H1 (cell line): ENCODE data around the gene ULK3. TPM values are rescaled to one million over a fixed set of nuclear protein-coding genes. Genes with fewer than 3 reads are reported as not detected.

Source experiments
- CTCF ChIA-PET: fragments of 300-600 bp; sonication (Branson Sonifier 250); formaldehyde crosslinking; loops from one replicate; lab custom pipeline; 2021; ENCODE audit not compliant: partially characterized antibody; lab: Charles Lee
- POLR2A ChIA-PET: fragments of 300-600 bp; sonication (Branson Sonifier 250); formaldehyde crosslinking; loops from one replicate; lab custom pipeline; 2021; ENCODE audit warnings: inconsistent platforms; ENCODE audit not compliant: partially characterized antibody; lab: Charles Lee
- DNase-seq, 2 experiments: peaks; one replicate each; pipeline versions ENCODE4 v3.0.0 to v3.0.0-alpha.2; 2010 to 2022; ENCODE audit warnings: low spot score in 2 of 2, low read depth in 1 of 2, mixed read lengths in 1 of 2
- FAIRE-seq: peaks from 2 replicates; lab custom pipeline; 2011; peaks lifted over from hg19 to GRCh38; lab: Jason Lieb, UNC
- H2AFZ ChIP-seq: 2 replicates; pipeline ENCODE4 v1.8.1; 2012; ENCODE audit warnings: low read length, inconsistent platforms
- H2AK5ac ChIP-seq: 2 replicates; pipeline ENCODE4 v1.6.1; 2013; ENCODE audit warnings: low read depth, low read length
- H2BK120ac ChIP-seq: replicated peaks from 2 replicates; pipeline ENCODE3; 2013; ENCODE audit warnings: low read depth, low read length, inconsistent platforms
- H2BK12ac ChIP-seq: 2 replicates; pipeline ENCODE4 v1.6.1; 2013; ENCODE audit warnings: low read depth, low read length
- H2BK15ac ChIP-seq: 2 replicates; pipeline ENCODE4 v1.6.1; 2013; ENCODE audit warnings: low read length
- H2BK20ac ChIP-seq: 2 replicates; pipeline ENCODE4 v1.6.1; 2013; ENCODE audit warnings: low read length
- H2BK5ac ChIP-seq: 2 replicates; pipeline ENCODE4 v1.6.1; 2013; ENCODE audit warnings: low read depth, low read length
- H3K14ac ChIP-seq: 2 replicates; pipeline ENCODE4 v1.6.1; 2013; ENCODE audit warnings: inconsistent platforms; ENCODE audit not compliant: insufficient read length
- H3K18ac ChIP-seq: 2 replicates; pipeline ENCODE4 v1.6.1; 2013; ENCODE audit warnings: low read length; ENCODE audit errors: extremely low read depth
- H3K23ac ChIP-seq: 2 replicates; pipeline ENCODE4 v1.6.1; 2013; ENCODE audit warnings: inconsistent platforms; ENCODE audit not compliant: insufficient read length
- H3K23me2 ChIP-seq: 2 replicates; pipeline ENCODE4 v1.6.1; 2013; ENCODE audit warnings: low read depth, low read length
- H3K27ac ChIP-seq: 2 replicates; pipeline ENCODE4 v1.6.1; 2011; ENCODE audit warnings: low read depth, low read length, inconsistent platforms
- H3K27me3 ChIP-seq, 4 experiments: replicated peaks in 1 of 4; 1 replicate in 1 of 4; 2 replicates in 3 of 4; pipeline versions ENCODE4 v1.6.1 to v1.8.1; 2011 to 2013; ENCODE audit warnings: low read length in 3 of 4, mild to moderate bottlenecking in 3 of 4, inconsistent platforms in 2 of 4, mixed read lengths in 2 of 4, moderate library complexity in 1 of 4; ENCODE audit not compliant: control insufficient read depth in 3 of 4, insufficient read depth in 3 of 4; ENCODE audit errors: extremely low read depth in 1 of 4
- H3K36me3 ChIP-seq, 4 experiments: 2 replicates each; pipeline versions ENCODE4 v1.6.1 to v1.8.1; 2011 to 2013; ENCODE audit warnings: mild to moderate bottlenecking in 4 of 4, low read length in 3 of 4, moderate library complexity in 2 of 4, control low read depth in 1 of 4, inconsistent platforms in 1 of 4; ENCODE audit not compliant: insufficient read depth in 4 of 4, control insufficient read depth in 2 of 4
- H3K4ac ChIP-seq: replicated peaks from 2 replicates; pipeline ENCODE3; 2013; ENCODE audit warnings: low read length, low read depth, mixed read lengths, inconsistent platforms; ENCODE audit not compliant: insufficient read length
- H3K4me1 ChIP-seq, 4 experiments: replicated peaks in 1 of 4; 1 replicate in 1 of 4; 2 replicates in 3 of 4; pipeline versions ENCODE4 v1.6.1 to v1.8.1; 2011 to 2013; ENCODE audit warnings: low read length in 3 of 4, inconsistent platforms in 2 of 4, mixed read lengths in 1 of 4; ENCODE audit not compliant: insufficient read depth in 4 of 4, control insufficient read depth in 3 of 4
- H3K4me2 ChIP-seq, 2 experiments: 2 replicates each; pipeline versions ENCODE4 v1.6.1 to v1.8.1; 2011 to 2013; ENCODE audit warnings: low read depth in 2 of 2, low read length in 2 of 2, control low read depth in 1 of 2, inconsistent platforms in 1 of 2, mild to moderate bottlenecking in 1 of 2; ENCODE audit not compliant: insufficient read depth in 1 of 2
- H3K4me3 ChIP-seq, 4 experiments: fragments of 200-600, 300-600 bp in 1 of 4; sonication (generic), shearing (Covaris generic), sonication (Bioruptor Twin) in 1 of 4; 2 replicates each; pipeline versions ENCODE4 v1.5.1 to v1.8.1; 2011 to 2016; ENCODE audit warnings: low read length in 4 of 4, low read depth in 3 of 4, control low read depth in 2 of 4, inconsistent platforms in 2 of 4, mild to moderate bottlenecking in 2 of 4, mixed read lengths in 1 of 4, moderate library complexity in 1 of 4; ENCODE audit not compliant: insufficient read depth in 2 of 4; ENCODE audit errors: extremely low read depth in 1 of 4
- H3K56ac ChIP-seq: replicated peaks from 2 replicates; pipeline ENCODE3; 2013; ENCODE audit warnings: low read depth, mild to moderate bottlenecking, mixed read lengths, low read length, inconsistent platforms; ENCODE audit not compliant: insufficient read length
- H3K79me1 ChIP-seq: 2 replicates; pipeline ENCODE4 v1.6.1; 2013; ENCODE audit warnings: low read depth, low read length, control low read depth
- H3K79me2 ChIP-seq, 2 experiments: 2 replicates each; pipeline versions ENCODE4 v1.6.1 to v1.8.1; 2012 to 2013; ENCODE audit warnings: low read length in 2 of 2, mild to moderate bottlenecking in 2 of 2, inconsistent platforms in 1 of 2; ENCODE audit not compliant: insufficient read depth in 2 of 2, control insufficient read depth in 1 of 2
- H3K9ac ChIP-seq, 4 experiments: replicated peaks in 1 of 4; 1 replicate in 1 of 4; 2 replicates in 3 of 4; pipeline versions ENCODE4 v1.6.1 to v1.8.1; 2011 to 2013; ENCODE audit warnings: low read depth in 3 of 4, low read length in 3 of 4, control low read depth in 2 of 4, mild to moderate bottlenecking in 2 of 4, moderate library complexity in 2 of 4, inconsistent platforms in 1 of 4; ENCODE audit errors: extremely low read depth in 1 of 4
- H3K9me3 ChIP-seq, 2 experiments: 2 replicates each; pipeline versions ENCODE4 v1.6.1 to v1.8.1; 2012 to 2013; ENCODE audit warnings: mild to moderate bottlenecking in 2 of 2, moderate library complexity in 2 of 2, control low read depth in 1 of 2, inconsistent platforms in 1 of 2, low read depth in 1 of 2, low read length in 1 of 2, mixed read lengths in 1 of 2; ENCODE audit not compliant: insufficient read depth in 2 of 2
- H4K20me1 ChIP-seq, 2 experiments: replicated peaks in 1 of 2; 2 replicates each; pipeline versions ENCODE3 to v1.8.1; 2011 to 2013; ENCODE audit warnings: inconsistent platforms in 2 of 2, low read length in 2 of 2, mild to moderate bottlenecking in 1 of 2; ENCODE audit not compliant: insufficient read depth in 2 of 2, control insufficient read depth in 1 of 2
- H4K5ac ChIP-seq: 2 replicates; pipeline ENCODE4 v1.6.1; 2013; ENCODE audit warnings: low read length, low read depth, mixed read lengths, inconsistent platforms; ENCODE audit not compliant: insufficient read length
- H4K8ac ChIP-seq: 2 replicates; pipeline ENCODE4 v1.8.0; 2013; ENCODE audit warnings: mild to moderate bottlenecking, moderate library complexity, low read length, inconsistent platforms; ENCODE audit not compliant: insufficient read depth; ENCODE audit errors: extremely low read depth
- H4K91ac ChIP-seq: replicated peaks from 2 replicates; pipeline ENCODE3; 2013; ENCODE audit warnings: low read length, mixed read lengths, inconsistent platforms; ENCODE audit not compliant: insufficient read length
- CTBP2 ChIP-seq: IDR thresholded peaks from 2 replicates; pipeline ENCODE4 v1.7.0; 2011; ENCODE audit warnings: borderline replicate concordance, mild to moderate bottlenecking, moderate library complexity, mixed read lengths, low read length; ENCODE audit not compliant: insufficient read depth, insufficient read length
- EGR1 ChIP-seq: IDR thresholded peaks from 2 replicates; pipeline ENCODE4 v1.6.1; 2011; ENCODE audit warnings: low read depth, low read length, borderline replicate concordance
- EP300 ChIP-seq, 2 experiments: IDR thresholded peaks; 1 replicate in 1 of 2; 2 replicates in 1 of 2; pipeline ENCODE4 v1.6.1; 2011 to 2012; ENCODE audit warnings: low read depth in 2 of 2, low read length in 2 of 2, mild to moderate bottlenecking in 2 of 2, borderline replicate concordance in 1 of 2, inconsistent platforms in 1 of 2, moderate library complexity in 1 of 2
- HDAC2 ChIP-seq, 2 experiments: fragments of 300-600 bp in 1 of 2; sonication (generic) in 1 of 2; IDR thresholded peaks; 2 replicates each; pipeline ENCODE4 v1.6.1; 2011 to 2012; ENCODE audit warnings: low read depth in 2 of 2, low read length in 2 of 2, mild to moderate bottlenecking in 2 of 2, moderate library complexity in 2 of 2, borderline replicate concordance in 1 of 2, inconsistent platforms in 1 of 2
- JUN ChIP-seq: IDR thresholded peaks from 2 replicates; pipeline ENCODE4 v1.6.1; 2011; ENCODE audit warnings: low read depth, mild to moderate bottlenecking, improper control_type of control experiment, low read length
- KDM1A ChIP-seq: fragments of 200-600, 300-600 bp; sonication (generic); IDR thresholded peaks from 2 replicates; pipeline ENCODE4 v1.7.1; 2016; ENCODE audit warnings: mild to moderate bottlenecking, low read length, borderline replicate concordance
- RNF2 ChIP-seq: fragments of 200-900, 300-1000 bp; sonication (generic); IDR thresholded peaks from 2 replicates; pipeline ENCODE4 v1.7.1; 2016; ENCODE audit warnings: borderline replicate concordance, low read depth, mild to moderate bottlenecking, antibody characterized with exemption, low read length; ENCODE audit not compliant: poor library complexity, severe bottlenecking; ENCODE audit errors: missing control alignments
- SIN3A ChIP-seq, 2 experiments: IDR thresholded peaks in 1 of 2; conservative IDR thresholded peaks in 1 of 2; 2 replicates each; pipeline ENCODE4 v1.6.1; 2011 to 2012; ENCODE audit warnings: low read length in 2 of 2, improper control_type of control experiment in 1 of 2, low read depth in 1 of 2, mild to moderate bottlenecking in 1 of 2
- SUZ12 ChIP-seq: fragments of 200-600 bp; sonication (generic); IDR thresholded peaks from 2 replicates; pipeline ENCODE4 v1.6.1; 2012; ENCODE audit warnings: mild to moderate bottlenecking, inconsistent platforms, low read length, moderate library complexity, mixed read lengths
- WGBS, 2 experiments: shearing (Covaris generic) in 1 of 2; methylation state at CpG; one replicate each; pipeline versions ENCODE4 v1.1.6 to v1.1.7; 2013 to 2015; ENCODE audit warnings: low lambda C conversion rate in 2 of 2, mixed read lengths in 2 of 2, inconsistent platforms in 1 of 2, low coverage in 1 of 2, missing lambda C conversion rate in 1 of 2; ENCODE audit not compliant: insufficient replicate concordance in 2 of 2, insufficient coverage in 1 of 2, insufficient read length in 1 of 2; ENCODE audit errors: extremely low coverage in 1 of 2, missing lambda C conversion rate in 1 of 2; 5-methylcytosine and 5-hydroxymethylcytosine counted together
- polyA plus RNA-seq, 7 experiments: library from polyadenylated mRNA; depleted of rRNA in 3 of 7; stranded (reverse) in 5 of 7; unstranded in 2 of 7; fragments of >200 nt in 5 of 7; fragments of 200-250 nt in 2 of 7; gene quantifications; 1 replicate in 5 of 7; 2 replicates in 1 of 7; 4 replicates in 1 of 7; pipeline versions ENCODE4 v1.2.1 to v1.2.3, GENCODE V29; 2011 to 2013; ENCODE audit warnings: missing spikeins in 2 of 7, mixed read lengths in 2 of 7
- total RNA-seq: library from RNA; stranded (reverse); fragmentation: NEBNext Ultra II Directional; extraction: Animal tissue kit (Norgen Biotek cat#: 25700); gene quantifications from 2 replicates; pipeline ENCODE4 v1.2.1, GENCODE V29; 2021
- TF ChIP-seq, protein P1 (sequence below): IDR thresholded peaks from 2 replicates; pipeline ENCODE4 v1.6.1; 2012; ENCODE audit warnings: inconsistent platforms
- TF ChIP-seq, protein P2 (sequence below): IDR thresholded peaks from 2 replicates; pipeline ENCODE4 v1.6.1; 2012; ENCODE audit warnings: inconsistent platforms

Gene ULK3
- total and polyA plus RNA-seq, 2 of the 8 experiments (the other 6 are each of a cell fraction or from before 2014, with no cell fraction given), result 27.1 to 34.4 TPM

DNA sequence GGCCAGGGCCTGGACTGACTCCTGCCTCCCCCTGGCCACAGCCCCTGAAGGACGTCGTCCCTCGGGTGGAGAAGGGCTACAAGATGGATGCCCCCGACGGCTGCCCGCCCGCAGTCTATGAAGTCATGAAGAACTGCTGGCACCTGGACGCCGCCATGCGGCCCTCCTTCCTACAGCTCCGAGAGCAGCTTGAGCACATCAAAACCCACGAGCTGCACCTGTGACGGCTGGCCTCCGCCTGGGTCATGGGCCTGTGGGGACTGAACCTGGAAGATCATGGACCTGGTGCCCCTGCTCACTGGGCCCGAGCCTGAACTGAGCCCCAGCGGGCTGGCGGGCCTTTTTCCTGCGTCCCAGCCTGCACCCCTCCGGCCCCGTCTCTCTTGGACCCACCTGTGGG is 40.7 kb downstream of the ULK3 start:
- 86% methylated on average over 18 of the region's 20 CpGs; no CpG with 5 or more reads in 1 of the 2 experiments for WGBS, 2 experiments
- Histone ChIP-seq H3K36me3 (peaks cover 0 to 14% (median 0%) of the 10 kb centered on the region in 4 experiments; a peak in 1 of 8 replicates), H4K20me1 (peaks cover 2 to 14% of the 10 kb centered on the region in 2 experiments), H3K23me2 (no peaks in the 10 kb centered on the region), H3K4ac (no peak overlapping the region), H4K91ac (no peak overlapping the region), H2BK15ac (no peak overlapping the region), H3K4me2 (no peak overlapping the region), H2BK12ac (no peak overlapping the region), H3K23ac (no peak overlapping the region), H3K4me1 (peaks cover 0 to 5% (median 2%) of the 10 kb centered on the region in 4 experiments; a peak in 3 of 7 replicates), H3K18ac (no peak overlapping the region), H4K8ac (no peak overlapping the region), H2AFZ (no peak overlapping the region), H3K79me1 (no peaks in the 10 kb centered on the region), H3K27me3 (no peaks in the 10 kb centered on the region), H2BK5ac (no peak overlapping the region), H3K4me3 (no peak overlapping the region), H3K27ac (no peak overlapping the region), H3K14ac (no peak overlapping the region), H4K5ac (no peak overlapping the region), H3K79me2 (no peaks in the 10 kb centered on the region), H3K9ac (no peak overlapping the region), H2BK20ac (no peak overlapping the region), H2BK120ac (no peak overlapping the region), H3K9me3 (no peaks in the 10 kb centered on the region), H2AK5ac (no peak overlapping the region), H3K56ac (no peak overlapping the region)
- FAIRE-seq (no peak), DNase-seq (no peak)
- CTCF ChIA-PET, result interaction anchor here (0.9 to 17.1 kb wide), 4 partner anchors 9 to 148 kb away, joined by 3 to 543 read pairs (median 3); partner anchors contain the start of gene CSK
- POLR2A ChIA-PET, result no interaction called here
- no peak for TF ChIP-seq EGR1
- TF ChIP-seq KDM1A, result no peak
- no peak for TF ChIP-seq HDAC2 (IDR thresholded peaks at IDR 0.05; ENCODE audit: borderline replicate concordance in 1 of 2, low read depth in 2 of 2, low read length in 2 of 2)
- TF ChIP-seq, protein P1, sequence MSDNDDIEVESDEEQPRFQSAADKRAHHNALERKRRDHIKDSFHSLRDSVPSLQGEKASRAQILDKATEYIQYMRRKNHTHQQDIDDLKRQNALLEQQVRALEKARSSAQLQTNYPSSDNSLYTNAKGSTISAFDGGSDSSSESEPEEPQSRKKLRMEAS, result no peak
- no peak for TF ChIP-seq SIN3A (conservative IDR thresholded peaks at IDR 0.05 in 1 of 2, IDR thresholded peaks at IDR 0.05 in 1 of 2; ENCODE audit: low read depth in 1 of 2, low read length in 2 of 2)
- no peak for TF ChIP-seq EP300 (IDR thresholded peaks at IDR 0.05; ENCODE audit: borderline replicate concordance in 1 of 2, low read depth in 2 of 2, low read length in 2 of 2)
- TF ChIP-seq RNF2, result no peak
- no peak for TF ChIP-seq SUZ12
- no peak for TF ChIP-seq CTBP2
- TF ChIP-seq, protein P2, sequence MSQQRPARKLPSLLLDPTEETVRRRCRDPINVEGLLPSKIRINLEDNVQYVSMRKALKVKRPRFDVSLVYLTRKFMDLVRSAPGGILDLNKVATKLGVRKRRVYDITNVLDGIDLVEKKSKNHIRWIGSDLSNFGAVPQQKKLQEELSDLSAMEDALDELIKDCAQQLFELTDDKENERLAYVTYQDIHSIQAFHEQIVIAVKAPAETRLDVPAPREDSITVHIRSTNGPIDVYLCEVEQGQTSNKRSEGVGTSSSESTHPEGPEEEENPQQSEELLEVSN, result no peak
- TF ChIP-seq JUN, result no peak
